GM21526 (cell line): Measurements from ENCODE around the gene IWS1.
A peak's percentile ranks its signal among the peaks of the same experiment; 100 is the strongest.
"Not testable (repeated sequence)": the region's sequence is repeated elsewhere in the genome, so short reads cannot be mapped to it uniquely, and the experiment has no call there.

ENCODE experiments used
- ATAC-seq: cut with Tn5 transposase; IDR thresholded peaks from one replicate; pipeline ENCODE4 v1.9.1; 2021; ENCODE audit warnings: moderate library complexity; ENCODE audit not compliant: unreplicated experiment, low FRiP score

The IWS1 gene

DNA sequence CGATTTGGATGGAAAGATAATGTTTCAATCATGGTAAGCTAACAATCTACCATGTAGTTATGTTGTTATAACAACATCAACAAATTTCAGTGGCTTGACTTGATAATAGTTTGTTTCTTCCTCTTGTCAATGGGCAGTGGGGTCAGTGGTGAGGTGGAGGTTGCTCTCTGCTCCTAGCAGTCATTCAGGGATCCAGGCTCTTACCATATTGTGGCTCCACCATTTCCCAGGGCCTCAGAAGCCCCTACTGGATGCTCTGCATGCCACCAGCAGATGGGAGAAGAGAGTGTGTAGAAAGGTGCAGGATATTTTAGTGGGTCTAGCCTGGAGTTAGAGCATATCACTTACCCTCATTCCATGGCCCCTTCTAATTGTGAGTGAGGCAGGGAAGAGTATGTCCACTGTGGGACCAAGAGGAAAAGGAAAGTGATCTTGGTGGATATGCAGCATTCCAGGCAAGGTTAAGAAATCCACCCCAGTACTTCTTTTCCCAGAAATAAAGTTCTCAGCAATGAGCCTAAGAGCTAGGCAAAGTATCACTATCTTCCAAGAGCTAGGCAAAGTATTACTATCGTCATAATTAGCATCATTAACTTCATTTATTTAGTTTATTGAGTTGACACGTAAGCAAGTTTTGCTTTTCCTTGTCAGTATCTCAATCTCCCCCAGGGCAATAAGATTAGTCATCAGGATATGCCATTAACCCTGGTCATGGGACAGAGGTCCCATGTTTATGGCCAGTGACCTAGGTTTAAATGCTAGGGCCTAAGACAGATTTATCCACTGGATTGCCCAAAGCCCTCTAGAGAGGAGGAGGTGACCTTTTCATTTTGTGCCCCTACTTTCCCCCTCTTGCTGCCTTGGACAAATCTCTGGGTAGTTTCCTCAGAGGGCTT is 4.2 kb upstream of the IWS1 start:
- no peak for ATAC-seq

DNA sequence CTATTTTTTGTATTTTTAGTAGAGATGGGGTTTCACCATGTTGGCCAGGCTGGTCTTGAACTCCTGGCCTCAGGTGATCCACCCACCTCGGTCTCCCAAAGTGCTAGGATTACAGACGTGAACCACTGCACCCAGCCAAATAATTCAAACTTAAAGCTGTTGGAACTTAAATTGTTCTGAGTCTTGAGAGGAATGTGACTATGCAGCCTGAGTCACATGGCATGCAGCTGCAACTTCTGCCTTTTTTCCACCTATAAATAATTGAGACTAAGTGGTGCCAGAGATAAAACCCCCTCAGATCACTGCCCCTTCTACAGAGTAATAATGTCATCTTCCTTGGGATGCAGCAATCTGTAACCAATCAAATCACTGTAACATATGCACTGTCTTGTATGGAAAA is 3.1 kb upstream of the IWS1 start:
- ATAC-seq, result not testable (repeated sequence)

DNA sequence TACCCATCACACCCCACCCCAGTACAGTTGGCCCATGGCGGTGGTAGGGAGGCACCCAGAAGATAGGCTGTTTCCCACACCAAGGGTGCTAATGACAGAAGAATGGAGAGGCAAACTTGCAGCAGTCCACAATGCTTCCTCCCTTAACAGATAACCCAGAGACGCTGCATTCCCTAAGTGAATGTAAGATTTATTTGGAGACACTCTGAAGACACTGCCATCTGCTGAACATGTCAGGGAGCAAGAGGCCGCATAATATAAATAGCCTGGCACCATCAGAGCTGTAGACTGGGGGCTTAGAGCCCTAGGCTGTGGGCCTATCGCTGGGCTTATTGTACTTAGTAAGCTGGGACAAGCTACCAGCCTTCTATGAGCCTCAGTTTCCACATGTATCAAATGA is 2.2 kb upstream of the IWS1 start:
- ATAC-seq, result no peak

DNA sequence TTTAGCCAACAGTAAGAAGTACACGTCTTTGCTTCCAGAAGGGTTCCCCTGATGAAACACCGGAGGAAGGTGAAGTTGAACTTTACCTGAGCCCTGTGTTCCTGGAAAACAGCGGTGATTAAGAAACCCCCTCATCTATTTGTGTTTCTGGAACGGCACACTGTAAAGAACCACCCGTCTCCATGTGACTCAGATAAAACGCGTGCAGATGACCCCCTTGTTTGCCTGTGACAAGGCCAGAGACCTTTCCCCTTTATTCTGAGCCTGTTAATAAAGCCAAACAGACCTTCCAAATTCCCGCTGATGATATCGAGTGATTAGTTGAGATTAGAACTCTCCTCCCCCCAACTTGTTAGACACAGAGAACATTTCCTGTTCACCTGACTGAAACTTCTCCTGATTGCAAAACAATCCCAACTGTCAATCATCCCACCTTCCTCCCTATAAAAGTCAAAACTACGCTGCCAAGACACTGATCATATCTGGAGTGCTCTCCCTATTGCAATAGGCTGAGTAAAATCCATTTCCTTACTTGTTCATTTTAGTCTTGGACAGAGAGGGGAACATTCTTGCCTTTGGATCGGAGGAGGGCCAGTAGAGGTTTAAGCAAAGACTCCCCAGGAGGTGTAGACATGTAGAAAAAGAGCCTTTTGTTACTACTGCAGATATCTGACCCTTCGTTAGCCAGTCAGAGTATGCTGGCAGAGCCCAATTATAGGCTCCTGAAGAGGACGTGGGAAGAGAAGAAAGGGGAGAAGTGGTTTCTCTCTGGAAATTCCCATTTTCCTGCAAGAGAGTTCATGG is 914 bp upstream of the IWS1 start:
- peak; percentile 9 for ATAC-seq

DNA sequence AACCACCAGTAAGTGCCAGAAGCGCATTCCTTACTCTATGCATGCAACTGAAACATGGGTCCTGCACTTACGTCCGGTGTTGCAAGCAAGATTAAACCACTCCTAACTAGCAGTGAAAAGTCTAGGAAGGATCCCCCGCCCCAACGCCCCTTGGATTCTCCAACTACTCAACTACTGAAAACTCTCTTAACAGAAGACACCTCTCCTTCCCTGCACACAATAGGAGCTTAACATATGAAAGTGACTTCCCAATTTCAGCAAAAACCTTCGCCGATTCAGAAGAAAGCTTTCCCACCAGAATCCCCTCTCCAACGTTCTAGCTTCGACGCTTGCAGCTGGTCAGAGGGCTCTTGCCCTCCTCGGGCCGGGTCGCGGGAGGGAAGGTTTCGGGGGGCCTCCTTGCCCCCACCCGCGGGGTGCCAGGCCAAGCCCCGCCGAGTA is 578 bp downstream of the IWS1 start:
- ATAC-seq, result no peak

DNA sequence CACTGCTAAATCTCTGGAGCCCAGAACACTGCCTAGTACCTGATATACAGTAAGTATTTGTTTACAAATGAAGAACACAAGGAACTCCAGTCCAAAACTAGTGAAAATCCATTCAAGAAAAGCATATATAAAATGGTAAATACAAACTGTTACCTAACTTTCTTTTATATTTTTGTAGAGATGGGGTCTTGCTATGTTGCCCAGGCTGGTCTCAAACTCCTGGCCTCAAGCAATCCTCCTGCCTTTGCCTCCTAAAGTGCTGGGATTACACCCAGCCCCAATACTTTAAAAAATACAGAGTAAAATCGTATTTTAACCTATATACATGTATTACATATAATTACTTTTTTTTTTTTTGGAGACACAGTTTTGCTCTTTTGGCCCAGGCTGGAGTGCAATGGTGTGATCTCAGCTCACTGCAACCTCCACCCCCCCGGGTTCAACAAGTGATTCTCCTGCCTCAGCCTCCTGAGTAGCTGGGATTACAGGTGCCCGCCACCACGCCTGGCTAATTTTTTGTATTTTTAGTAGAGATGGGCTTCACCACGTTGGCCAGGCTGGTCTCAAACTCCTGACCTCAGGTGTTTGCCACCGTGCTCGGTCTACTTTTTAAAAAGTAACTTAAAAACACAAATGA is 2.0 kb downstream of the IWS1 start:
- not testable (repeated sequence) for ATAC-seq

DNA sequence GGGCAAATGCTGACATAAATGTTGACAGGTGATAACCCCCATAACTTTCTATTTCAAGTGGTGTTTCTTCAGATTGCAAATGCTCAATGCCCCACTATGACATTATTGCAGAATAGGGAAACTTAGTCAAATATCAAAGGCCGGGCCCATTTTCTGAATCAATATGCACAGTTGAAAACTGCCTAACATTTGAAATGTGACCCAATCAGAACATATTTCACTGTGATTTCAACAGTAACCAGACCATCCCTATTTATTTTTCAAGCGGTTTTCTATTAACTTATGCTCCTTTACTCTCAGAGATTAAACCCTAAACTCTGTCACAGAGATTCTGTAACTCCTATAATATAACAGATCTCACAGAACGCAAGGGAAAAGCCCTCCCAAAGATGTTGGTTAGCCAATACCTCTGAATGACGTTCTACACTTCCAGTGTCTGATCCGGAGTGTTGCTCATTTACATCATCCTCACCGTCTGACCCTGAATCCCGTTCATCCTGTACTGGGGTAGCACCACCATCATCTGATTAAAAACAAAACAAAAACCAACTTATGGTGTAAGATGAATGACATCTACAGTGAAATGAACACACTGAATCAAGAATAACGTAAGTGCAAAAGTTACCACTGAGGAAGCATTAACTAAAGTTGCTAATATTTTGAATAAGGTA is 2.9 kb downstream of the IWS1 start:
- no peak for ATAC-seq

DNA sequence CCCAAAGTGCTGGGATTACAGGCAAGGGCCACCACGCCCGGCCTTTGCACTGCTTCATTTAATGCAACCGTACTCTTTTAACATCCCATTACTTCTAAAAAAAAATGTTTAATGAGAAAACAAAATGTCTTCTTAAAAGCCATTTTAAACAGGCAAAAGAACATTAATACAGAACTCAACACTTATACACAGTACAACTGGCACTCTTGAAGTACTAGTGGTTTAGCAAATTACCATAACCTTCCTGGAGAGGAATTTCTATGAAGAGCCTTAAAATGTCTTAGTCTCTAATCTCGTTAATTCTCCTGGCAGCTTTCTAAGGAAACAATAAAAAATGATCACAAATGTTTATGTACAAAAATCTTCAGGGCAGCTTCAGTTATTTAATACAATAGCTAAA is 5.9 kb downstream of the IWS1 start:
- no peak for ATAC-seq

DNA sequence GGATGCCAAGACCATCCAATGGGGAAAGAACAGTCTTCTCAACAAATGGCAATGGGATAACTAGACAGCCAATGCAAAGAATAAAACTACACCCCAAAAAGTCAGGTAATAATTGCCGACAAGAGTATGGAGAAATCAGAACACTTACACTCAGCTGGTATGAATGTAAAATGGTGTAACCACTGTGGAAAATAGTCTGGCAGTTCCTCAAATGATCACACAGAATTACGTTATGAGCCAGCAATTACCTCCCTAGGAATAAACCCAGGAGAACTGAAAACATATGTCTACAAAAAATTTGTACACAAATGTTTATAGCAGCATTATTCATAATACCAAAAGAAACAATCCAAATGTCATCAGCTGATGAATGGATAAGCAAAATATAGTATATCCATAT is 8.8 kb downstream of the IWS1 start:
- no peak for ATAC-seq

DNA sequence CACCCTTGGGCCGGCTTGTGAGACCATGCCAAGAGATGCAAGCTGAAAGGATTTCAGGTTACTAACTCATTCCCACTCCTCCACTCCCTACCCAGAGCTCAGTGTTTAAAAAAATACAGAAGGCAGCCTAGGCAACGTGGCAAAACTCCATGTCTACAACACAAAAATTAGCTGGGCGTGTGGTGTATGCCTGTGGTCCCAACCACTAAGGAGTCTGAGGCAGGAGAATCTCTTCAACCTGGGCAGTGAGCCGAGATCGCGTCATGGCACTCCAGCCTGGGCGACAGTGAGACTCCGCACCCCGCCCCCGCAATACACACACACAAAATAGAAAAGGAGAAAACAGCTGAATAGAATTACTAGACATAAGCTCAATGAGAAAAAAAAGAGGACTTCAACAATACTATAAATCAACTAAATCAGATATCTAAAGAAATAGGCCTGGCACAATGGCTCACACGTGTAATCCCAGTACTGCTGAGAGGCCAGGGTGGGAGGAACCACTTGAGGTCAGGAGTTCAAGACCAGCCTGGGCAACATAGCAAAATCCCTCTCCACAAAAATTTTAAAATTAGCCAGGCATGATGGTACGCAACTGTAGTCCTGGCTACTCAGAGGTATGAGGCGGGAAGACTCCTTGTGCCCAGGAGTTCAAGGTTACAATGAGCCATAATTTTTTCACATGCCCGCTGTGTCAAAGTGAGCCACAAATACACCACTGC is 10.1 kb downstream of the IWS1 start:
- no peak for ATAC-seq

DNA sequence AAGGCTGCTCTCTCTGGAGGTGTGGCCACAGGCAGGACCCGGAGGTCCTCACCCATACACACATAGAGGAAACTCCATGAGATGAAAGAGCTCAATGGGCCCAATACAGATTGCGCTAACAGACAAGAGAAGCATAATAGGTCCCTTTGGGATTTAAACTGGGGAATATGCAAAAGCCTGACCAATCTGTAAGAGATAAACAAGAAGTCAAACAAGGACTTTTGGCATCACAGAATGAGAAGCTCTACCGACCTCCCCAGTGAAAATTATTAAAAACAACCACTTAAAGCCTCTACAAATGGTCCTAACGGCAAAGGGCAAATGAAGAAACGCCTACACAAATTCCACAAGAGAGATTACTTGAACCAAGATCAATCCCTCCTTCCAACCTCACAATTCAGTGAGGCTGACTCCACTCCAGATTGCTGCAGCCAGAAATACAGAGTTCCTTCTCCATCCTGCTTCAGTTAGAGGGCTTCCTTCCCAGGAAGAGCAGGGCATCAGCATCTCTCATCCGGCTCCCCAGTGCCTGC is 10.8 kb downstream of the IWS1 start:
- ATAC-seq, result no peak

DNA sequence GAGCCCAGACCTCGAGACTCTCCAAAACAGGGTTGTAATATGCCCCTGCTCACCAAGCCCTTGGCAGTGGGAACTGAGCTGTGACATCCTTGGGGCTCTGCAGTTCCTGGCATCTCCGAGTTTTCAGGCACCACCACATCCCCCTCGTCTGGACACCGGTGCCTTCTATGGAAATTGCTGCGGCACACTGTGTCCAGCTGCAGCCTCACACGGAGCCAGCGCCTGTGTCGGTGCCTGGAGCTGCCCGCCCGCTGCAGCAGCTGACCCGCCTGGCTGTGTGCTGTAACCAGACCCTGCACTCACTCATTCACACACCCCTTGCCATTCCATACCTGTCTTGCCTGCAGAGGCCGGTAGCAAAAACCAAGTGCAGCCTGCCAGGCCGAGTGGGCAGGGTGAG is 11.8 kb downstream of the IWS1 start:
- ATAC-seq, result no peak

DNA sequence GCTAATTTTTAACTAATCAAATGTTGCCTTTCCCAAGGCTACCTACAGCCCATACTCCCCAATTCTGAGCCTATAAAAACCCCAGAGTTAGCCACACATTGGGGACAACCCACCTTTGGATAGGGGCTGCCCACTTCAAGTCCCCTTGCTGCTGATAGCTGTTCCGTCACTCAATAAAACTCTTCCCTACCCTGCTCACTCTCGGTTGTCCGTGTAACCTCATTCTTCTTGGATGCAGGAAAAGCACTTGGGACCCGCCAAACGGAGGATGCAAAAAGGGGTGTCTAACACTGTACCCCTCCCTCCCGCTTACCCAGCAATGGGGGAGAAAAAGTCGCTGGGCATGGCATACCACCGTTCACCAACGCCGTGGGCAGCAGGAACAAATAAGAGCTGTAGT is 12.2 kb downstream of the IWS1 start:
- ATAC-seq, result no peak

DNA sequence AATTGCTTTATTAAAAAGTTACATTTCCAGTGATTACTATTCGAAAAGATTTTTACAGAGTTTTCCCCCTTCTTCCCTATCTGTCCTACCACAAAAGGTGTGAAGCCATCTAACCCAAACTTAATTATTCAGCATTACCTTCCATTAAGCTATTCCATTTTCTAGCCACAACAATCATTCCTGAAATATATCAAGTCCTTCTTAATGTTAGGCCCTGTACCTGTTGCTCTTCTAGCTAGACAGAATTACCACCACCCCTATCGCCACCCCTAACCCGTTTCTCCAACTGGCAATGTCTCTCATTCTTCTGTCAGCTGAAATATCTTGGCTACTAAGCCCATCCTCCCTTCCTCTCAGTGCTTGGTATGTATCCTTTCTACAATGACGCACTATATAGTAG is 13.9 kb downstream of the IWS1 start:
- no peak for ATAC-seq

DNA sequence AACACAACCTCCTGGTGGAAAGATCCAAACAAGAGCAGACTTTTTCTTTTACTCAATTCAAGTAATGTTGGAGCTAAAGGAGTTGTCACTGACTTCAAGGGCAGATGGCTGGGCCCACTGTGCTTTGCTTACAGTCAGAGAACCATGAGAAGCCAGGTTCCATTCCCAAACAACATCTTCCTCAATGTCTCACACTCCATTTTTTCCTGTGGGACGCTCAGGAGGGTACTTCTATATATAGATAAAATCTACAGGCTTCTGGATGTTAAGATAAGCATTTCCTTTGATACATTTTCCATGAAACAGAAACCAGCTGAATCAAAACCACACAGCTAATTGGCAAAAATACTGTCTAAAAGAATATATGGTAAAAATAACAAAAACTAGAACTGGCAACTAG is 14.4 kb downstream of the IWS1 start:
- ATAC-seq, result no peak

DNA sequence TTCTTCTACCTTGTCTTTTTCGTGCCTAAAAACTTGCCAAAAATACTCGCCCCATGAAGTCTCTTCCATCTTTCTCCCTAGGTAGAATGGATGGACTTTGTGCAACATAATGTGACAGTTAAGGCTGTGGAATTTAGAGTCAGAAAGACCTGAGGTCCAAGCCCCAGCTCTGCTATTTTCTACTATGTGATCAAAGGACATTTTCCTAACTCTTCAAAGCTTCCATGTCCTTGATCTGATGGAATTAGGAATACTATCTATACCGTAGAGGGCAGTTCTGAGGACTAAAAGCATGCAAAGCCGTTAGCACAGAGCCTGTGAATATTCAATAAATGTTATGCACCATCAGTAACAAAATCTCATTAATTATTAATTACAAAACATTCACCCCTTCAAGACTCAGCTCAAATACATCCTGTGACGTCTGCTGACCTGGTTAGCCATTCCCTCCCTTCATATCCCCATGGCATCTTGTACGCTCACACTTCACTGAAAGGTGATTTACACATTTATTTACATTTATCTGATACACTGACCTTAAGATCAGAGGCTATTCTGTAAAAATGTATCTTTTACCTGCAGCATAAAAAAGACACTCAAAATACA is 15.1 kb downstream of the IWS1 start:
- ATAC-seq, result no peak

DNA sequence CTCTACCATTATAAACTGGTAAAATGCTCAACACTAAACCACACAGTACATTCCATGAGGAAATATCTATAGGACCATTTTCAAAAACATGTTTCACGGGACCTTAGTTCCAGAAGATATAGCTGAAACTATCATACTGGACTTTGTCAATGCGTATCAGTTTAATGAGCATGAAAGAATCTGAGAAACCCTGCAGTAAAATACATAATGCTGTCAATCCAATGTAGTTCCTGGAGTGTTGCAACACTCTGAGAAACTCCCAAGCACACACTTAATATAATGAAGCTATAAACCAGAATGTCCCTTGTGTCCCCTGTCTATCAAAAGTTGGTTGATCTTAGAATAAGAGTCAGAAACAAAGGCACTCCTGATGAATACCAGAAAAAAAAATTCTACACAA is 16.2 kb downstream of the IWS1 start:
- ATAC-seq, result no peak

DNA sequence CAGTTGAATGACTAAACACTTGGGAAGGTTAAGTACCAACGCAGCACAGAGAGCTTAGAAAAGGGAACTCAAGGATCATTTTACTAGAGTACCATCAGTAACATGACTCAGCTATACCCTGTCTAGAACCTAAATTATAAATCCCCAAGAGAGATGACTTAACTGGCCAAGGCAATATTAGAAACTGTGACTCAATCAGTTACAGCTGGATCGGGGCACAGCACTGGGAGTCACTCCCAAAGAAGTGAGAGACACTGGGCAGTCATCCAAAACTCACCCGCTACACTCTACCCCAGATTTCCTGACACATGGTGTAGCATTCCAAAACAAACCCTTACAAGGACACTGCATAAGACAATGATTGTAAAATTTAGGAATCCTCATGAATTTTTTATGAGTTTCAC is 17.7 kb downstream of the IWS1 start:
- ATAC-seq, result no peak

DNA sequence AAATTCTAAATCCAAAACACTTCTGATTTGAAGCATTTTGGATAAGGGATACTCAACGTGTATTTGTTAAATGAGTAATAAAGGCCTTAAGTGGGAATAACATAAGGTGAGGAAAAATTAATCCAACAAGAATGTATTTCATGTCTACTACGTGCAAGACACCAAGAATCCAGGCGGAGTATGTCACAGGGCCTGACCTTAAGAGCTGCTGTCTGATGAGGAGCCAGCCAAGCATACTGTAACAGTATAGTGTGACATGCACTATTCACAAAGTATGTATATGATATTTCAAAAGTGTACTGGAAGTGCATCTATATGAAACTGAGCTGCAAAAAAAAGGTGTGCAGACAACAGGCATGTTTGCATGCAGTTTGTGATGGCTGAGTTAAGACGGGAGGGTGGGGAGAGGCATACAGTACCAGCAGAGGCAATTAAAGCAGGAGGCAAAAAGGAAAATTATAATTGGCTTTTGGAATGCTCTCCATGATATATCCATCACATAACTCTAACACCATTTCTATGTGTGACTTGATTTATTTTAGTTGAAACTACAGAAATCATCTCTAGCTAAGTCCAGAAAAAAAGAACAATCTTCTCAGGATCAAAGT is 18.2 kb downstream of the IWS1 start:
- no peak for ATAC-seq
